Testis (tissue), 3 donors: ENCODE measurements around the gene ANO1. TPM values are rescaled to one million over a fixed set of nuclear protein-coding genes. Genes with fewer than 3 reads are reported as not detected.
"Not testable (repeated sequence)": the region's sequence is repeated elsewhere in the genome, so short reads cannot be mapped to it uniquely, and the experiment has no call there.

Experiments
- DNase-seq: peaks from one replicate; pipeline ENCODE4 v3.0.0-alpha.2; 2019
- H3K27ac ChIP-seq, 2 donors: fragments of 200-600 bp; sonication (generic); one replicate each; pipeline ENCODE4 v1.5.1; 2019
- H3K27me3 ChIP-seq: fragments of 200-600 bp; sonication (generic); one replicate; pipeline ENCODE4 v1.5.1; 2019
- H3K36me3 ChIP-seq: fragments of 200-600 bp; sonication (generic); one replicate; pipeline ENCODE4 v1.5.1; 2017; ENCODE audit warnings: low read depth; ENCODE audit errors: missing control alignments
- H3K4me1 ChIP-seq: fragments of 200-600 bp; sonication (generic); one replicate; pipeline ENCODE4 v1.5.1; 2019
- H3K4me3 ChIP-seq, 2 donors: fragments of 200-600 bp; sonication (generic); one replicate each; pipeline ENCODE4 v1.5.1; 2017 to 2019
- H3K9me3 ChIP-seq: fragments of 200-600 bp; sonication (generic); one replicate; pipeline ENCODE4 v1.5.1; 2017
- POLR2A ChIP-seq: fragments of 450-650 bp; IDR thresholded peaks from one replicate; pipeline ENCODE4 v1.6.1; 2017; ENCODE audit warnings: antibody characterized with exemption, mild to moderate bottlenecking, moderate library complexity
- WGBS, 2 donors: methylation state at CpG; one replicate each; pipeline ENCODE4 v1.1.5; 2018; 5-methylcytosine and 5-hydroxymethylcytosine counted together
- intact Hi-C: fragments of 100-400 bp; cut with DNase I; formaldehyde crosslinking; loops from one replicate; pipeline ENCODE4 v1.15.1; 2023; ENCODE audit warnings: low total_unique reads
- polyA plus RNA-seq: library from polyadenylated mRNA; stranded (reverse); fragments of 350-450 nt; fragmentation: Illumina TruSeq; extraction: RNeasy Lipid Tissue Mini Kit (QIAGEN cat#74804); gene quantifications from one replicate; pipeline ENCODE4 v1.2.3, GENCODE V29; 2014; ENCODE audit warnings: low read depth, low replicate concordance; ENCODE audit not compliant: insufficient read depth
- total RNA-seq, 2 donors: library from RNA; depleted of rRNA; stranded (reverse); fragments of >200 nt; gene quantifications; one replicate each; pipeline ENCODE4 v1.2.3, GENCODE V29; 2016
- TF ChIP-seq, protein P1 (sequence below), 3 experiments: fragments of 450-650 bp in 2 of 3; fragments of 200-600 bp in 1 of 3; sonication (generic) in 1 of 3; IDR thresholded peaks; one replicate each; pipeline ENCODE4 v1.5.1; 2016 to 2019; ENCODE audit warnings: antibody characterized with exemption in 3 of 3, mild to moderate bottlenecking in 2 of 3, moderate library complexity in 1 of 3

ANO1 gene
- total and polyA plus RNA-seq, 3 donors from 2014 or later = 10.3 to 42.7 (median 25.4) TPM

DNA sequence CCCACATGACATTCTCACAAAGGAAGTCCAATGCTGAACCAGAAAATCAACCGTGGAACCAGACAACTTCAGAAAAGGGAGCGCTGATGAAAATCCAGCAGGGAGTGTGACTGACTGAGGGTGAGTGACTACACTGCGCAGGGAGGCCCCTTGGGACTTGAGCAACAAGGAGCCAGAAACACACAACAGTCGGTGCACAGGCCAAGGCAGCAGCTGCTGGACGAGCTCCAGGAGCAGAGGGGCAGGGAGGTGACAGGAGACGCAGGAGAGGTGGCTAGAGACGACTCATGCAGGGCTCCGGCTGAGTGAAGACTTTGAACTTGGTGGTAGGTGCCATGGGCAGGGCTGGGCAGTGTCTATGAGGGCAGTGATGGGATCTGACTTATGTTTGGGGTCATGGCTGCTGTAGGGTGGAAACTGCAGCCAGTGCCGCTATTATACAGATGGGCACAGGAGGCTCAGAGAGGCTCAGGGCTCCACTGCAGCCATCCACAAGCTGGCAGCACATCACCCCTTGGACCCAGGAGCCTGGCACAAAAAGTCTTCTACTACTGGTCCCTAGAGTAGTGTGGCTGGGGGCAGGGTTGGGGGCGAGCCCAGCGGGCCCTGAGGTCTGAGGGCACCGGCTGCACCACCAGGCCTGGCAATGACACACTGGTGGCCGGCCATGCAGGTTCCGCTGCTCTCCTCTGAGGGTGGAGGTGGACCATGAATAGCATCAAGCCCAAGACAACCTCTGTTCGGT lies 114.7 kb downstream of the ANO1 start:
- no peaks in the 10 kb centered on the region for H3K27me3 ChIP-seq
- no peak for DNase-seq
- H3K36me3 ChIP-seq = no peaks in the 10 kb centered on the region
- no peak overlapping the region for H3K27ac ChIP-seq
- no peak overlapping the region for H3K4me3 ChIP-seq
- 83 to 87% methylated on average over 15 of the region's 15 CpGs for WGBS, 2 donors
- H3K4me1 ChIP-seq = no peaks in the 10 kb centered on the region
- no peaks in the 10 kb centered on the region for H3K9me3 ChIP-seq
- intact Hi-C loops = loop anchor here (5.0 kb wide), 1 partner anchor 276 kb away; no protein-coding TSS in a partner anchor
- TF ChIP-seq, protein P1, sequence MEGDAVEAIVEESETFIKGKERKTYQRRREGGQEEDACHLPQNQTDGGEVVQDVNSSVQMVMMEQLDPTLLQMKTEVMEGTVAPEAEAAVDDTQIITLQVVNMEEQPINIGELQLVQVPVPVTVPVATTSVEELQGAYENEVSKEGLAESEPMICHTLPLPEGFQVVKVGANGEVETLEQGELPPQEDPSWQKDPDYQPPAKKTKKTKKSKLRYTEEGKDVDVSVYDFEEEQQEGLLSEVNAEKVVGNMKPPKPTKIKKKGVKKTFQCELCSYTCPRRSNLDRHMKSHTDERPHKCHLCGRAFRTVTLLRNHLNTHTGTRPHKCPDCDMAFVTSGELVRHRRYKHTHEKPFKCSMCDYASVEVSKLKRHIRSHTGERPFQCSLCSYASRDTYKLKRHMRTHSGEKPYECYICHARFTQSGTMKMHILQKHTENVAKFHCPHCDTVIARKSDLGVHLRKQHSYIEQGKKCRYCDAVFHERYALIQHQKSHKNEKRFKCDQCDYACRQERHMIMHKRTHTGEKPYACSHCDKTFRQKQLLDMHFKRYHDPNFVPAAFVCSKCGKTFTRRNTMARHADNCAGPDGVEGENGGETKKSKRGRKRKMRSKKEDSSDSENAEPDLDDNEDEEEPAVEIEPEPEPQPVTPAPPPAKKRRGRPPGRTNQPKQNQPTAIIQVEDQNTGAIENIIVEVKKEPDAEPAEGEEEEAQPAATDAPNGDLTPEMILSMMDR (IDR thresholded peaks at IDR 0.05) = no peak
- no peak for TF ChIP-seq POLR2A

DNA sequence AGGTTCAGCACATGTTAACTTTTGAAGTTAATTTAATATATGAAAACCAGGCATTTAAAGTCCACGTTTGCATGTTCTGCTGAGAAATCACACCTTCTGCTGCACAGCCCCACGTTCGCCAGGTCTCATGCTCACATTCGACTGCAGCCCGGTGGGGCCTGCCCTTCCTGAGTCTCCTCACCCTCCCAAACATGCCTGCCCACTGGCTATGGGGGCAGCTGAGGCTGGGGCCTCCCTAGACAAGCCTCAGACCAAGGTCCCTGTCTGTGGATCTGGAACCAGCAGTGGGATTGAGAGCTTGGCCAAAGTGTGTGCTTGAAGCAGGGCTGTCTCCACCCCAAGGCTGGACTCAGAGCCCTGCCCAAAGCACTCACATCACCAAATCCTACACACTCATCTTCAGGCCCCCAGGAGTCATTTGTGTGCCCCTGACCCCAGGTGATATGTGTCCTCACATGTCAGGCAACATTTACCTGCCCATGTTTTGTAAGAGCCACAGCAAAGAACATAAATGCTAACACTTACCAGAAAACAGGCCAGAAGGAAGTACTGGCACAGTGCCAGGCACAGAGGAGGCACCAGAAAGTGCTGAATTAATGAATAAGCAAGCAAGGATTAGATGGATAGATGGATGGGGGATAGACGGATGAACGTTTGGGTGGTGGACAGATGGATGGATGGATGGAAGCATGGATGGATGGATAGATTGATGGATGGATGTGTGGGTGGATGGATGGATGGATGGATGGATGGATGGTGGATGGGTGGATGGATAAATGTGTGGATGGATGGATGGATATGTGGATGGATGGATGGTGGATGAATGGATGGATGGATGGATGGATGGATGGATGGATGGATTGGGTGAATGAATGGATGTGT lies 115.5 kb downstream of the ANO1 start:
- Histone ChIP-seq H3K27me3 (no peaks in the 10 kb centered on the region), H3K4me1 (no peaks in the 10 kb centered on the region), H3K9me3 (no peaks in the 10 kb centered on the region), H3K4me3 (no peak overlapping the region), H3K36me3 (no peaks in the 10 kb centered on the region), H3K27ac (no peak overlapping the region)
- intact Hi-C loops = loop anchor here (5.0 kb wide), 1 partner anchor 276 kb away; no protein-coding TSS in a partner anchor
- TF ChIP-seq POLR2A = no peak
- TF ChIP-seq, protein P1 (IDR thresholded peaks at IDR 0.05) = no peak
- WGBS, 2 donors = 91 to 96% methylated on average over 7 of the region's 7 CpGs
- DNase-seq = no peak

DNA sequence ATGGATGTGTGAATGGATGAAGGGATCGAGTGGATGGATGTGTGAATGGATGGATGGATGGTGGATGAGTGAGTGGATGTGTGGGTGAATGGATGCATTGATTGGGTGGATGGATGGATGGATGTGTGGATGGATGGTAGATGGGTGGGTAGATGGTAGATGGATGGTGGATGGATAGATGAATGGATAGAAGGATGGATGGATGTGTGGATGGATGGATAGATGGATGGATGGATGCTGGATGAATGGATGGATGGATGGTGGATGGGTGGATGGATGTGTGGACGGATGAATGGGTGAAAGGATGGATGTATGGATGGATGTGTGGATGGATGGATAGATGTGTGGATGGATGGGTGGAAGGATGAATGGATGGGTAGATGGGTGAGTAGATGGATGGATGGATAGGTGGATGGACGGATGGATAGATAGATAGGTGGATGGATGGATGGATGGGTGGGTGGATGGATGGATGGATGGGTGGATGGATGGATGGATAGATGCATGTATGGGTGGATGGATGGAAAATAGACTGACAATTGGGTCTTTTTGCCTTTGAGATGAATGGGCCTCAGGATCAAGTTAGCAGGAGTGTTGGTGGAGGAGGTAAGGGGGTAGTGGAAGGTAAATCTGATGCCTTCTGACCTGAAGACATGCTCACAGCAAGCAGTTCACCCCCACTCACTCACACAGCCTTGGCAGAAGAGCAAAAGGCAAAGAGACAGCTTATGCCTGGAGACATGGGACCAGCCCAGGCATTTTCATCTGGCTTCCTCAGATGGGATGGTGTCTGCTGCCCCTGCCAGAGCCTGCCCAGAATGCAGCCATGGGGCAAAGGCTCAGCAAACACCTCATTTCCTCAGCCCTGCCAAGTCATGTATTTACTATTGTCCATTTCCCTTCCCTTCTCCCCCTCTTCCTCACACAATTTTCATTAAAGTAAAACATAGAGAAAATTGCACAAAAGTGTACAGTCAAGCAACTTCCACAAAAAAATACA lies 117.0 kb downstream of the ANO1 start:
- Histone ChIP-seq H3K4me1 (no peaks in the 10 kb centered on the region), H3K9me3 (no peaks in the 10 kb centered on the region), H3K27ac (no peak overlapping the region), H3K36me3 (no peaks in the 10 kb centered on the region), H3K4me3 (no peak overlapping the region), H3K27me3 (no peaks in the 10 kb centered on the region)
- intact Hi-C loops = loop anchor here (5.0 kb wide), 2 partner anchors 278 to 513 kb away; no protein-coding TSS in a partner anchor
- 89 to 94% methylated on average over 3 of the region's 3 CpGs for whole genome bisulfite sequencing, 2 donors
- TF ChIP-seq, protein P1 (IDR thresholded peaks at IDR 0.05) = no peak
- no peak for TF ChIP-seq POLR2A
- DNase-seq = no peak

- Histone ChIP-seq H3K27me3 (no peaks in the 10 kb centered on the region), H3K9me3 (no peaks in the 10 kb centered on the region), H3K27ac (no peak overlapping the region), H3K36me3 (no peaks in the 10 kb centered on the region), H3K4me3 (no peak overlapping the region), H3K4me1 (peaks cover 9% of the 10 kb centered on the region)
- TF ChIP-seq, protein P1 (IDR thresholded peaks at IDR 0.05) = no peak
- TF ChIP-seq POLR2A = no peak
- intact Hi-C loops = no loop called here
- WGBS, 2 donors = 83 to 84% methylated on average over 10 of the region's 10 CpGs
- no peak for DNase-seq
These were observed 122.2 kb downstream of the ANO1 start for GRCh38 chr11:70200212-70200844.

GRCh38 chr11:70201047-70201446 lies 122.9 kb downstream of the ANO1 start:
- DNase-seq, intact Hi-C loops, H3K9me3 ChIP-seq, H3K4me1 ChIP-seq, H3K36me3 ChIP-seq, H3K27me3 ChIP-seq, H3K27ac ChIP-seq, H3K4me3 ChIP-seq: not testable (repeated sequence)
- WGBS, 2 donors = 83 to 94% methylated on average over 3 of the region's 3 CpGs
